HG03060 (cell line): ENCODE data around the gene FCMR.

ENCODE experiments used
- ATAC-seq: cut with Tn5 transposase; IDR thresholded peaks from one replicate; pipeline ENCODE4 v1.9.1; 2021; ENCODE audit warnings: low read depth, moderate number of reproducible peaks; ENCODE audit not compliant: unreplicated experiment

Gene FCMR

DNA sequence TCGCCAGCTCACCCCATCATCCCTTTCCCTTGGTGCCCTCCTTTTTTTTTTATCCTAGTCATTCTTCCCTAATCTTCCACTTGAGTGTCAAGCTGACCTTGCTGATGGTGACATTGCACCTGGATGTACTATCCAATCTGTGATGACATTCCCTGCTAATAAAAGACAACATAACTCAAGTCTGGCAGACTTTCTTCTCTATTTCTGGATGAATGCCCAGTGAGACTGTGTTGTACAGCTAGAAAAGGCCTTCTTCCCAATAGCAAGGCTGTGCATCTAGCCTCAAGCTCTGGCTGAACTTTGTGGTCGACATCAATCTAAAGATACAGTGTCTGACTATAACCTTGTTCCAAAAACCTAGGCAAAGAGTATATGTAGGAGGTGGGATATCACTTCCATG lies 18.1 kb downstream of the FCMR start:
- ATAC-seq: no peak

DNA sequence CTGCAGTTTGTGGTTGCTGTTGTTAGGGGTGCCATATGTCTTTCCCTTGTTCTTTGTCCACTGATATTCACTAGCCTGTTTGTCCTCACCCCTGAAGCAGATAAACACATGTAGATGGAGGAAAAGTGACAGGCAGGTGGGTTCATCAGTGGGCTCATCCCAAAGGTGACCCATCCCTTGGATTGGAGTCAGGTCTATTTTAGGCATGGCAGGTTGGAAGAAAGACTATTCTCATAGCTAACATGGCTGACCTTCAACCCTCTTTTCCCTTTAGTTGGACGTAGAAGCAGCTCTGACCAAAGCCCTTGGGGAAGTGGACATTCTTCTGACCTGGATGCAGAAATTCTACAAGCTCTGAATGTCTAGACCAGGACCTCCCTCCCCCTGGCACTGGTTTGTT lies 19.0 kb downstream of the FCMR start:
- ATAC-seq: no peak

DNA sequence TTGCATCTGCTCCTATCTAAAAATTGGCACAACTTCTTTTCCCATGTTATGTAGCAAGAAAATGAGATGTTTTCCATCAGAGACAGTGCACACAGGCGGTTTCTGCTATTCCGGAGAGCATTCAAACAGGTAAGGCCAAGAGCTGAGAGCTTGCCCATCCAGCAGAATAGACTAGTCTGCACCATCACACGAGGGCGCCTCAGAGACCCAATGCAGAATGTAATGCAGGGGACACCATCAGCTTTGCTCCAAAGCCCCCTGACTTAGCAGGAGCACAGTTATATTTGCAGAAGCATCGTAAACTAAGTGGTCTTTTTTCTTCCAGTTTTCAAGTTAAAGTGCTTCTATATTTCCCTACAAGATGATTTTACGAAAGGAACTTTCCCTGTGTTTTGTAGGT lies 19.8 kb downstream of the FCMR start:
- ATAC-seq: no peak

- no peak for ATAC-seq
Observed at GRCh38 chr1:206900149-206900548, 21.6 kb downstream of the FCMR start.

DNA sequence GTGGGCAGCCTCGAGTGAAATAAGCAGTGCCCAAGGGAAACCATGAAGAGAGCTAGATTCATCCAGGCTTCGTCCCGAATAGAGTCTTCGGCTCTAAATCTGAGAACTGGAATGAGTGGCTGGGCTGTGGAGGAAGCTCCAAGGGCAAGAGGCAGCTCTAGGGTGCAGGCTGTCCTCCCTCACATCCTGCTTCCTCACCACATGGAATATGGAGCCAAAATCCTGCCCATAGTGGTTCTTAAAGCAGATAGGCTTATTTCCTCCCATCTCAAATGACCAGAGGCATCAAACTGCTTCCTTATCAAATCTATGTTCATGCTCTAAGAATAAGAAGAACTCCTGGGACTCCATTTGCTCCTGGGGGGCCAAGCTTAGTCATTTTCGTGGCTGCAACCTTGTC lies 22.0 kb downstream of the FCMR start:
- ATAC-seq: no peak

DNA sequence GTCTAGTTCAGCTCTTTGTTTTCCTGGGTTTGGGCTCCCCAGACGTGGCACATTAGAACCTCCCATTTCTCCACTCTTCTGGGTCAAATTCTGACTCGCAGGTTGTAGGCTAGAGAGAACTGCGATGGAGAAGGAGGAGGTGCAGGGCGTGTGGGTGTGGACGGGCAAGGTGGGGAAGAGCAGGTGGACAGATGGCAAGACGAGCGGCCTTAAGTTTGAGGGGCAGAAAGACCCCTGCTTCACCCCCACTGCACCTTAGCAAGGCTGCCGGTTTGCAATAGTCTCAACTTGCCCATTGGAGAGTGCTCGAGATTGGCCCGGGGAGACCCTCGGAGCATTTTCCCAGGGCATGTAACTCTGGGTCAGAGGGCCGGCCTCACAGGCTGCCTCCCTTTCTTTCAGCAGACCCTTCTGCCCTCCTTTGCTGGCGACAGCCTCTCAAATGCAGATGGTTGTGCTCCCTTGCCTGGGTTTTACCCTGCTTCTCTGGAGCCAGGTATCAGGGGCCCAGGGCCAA lies 22.8 kb downstream of the FCMR start:
- no peak for ATAC-seq

DNA sequence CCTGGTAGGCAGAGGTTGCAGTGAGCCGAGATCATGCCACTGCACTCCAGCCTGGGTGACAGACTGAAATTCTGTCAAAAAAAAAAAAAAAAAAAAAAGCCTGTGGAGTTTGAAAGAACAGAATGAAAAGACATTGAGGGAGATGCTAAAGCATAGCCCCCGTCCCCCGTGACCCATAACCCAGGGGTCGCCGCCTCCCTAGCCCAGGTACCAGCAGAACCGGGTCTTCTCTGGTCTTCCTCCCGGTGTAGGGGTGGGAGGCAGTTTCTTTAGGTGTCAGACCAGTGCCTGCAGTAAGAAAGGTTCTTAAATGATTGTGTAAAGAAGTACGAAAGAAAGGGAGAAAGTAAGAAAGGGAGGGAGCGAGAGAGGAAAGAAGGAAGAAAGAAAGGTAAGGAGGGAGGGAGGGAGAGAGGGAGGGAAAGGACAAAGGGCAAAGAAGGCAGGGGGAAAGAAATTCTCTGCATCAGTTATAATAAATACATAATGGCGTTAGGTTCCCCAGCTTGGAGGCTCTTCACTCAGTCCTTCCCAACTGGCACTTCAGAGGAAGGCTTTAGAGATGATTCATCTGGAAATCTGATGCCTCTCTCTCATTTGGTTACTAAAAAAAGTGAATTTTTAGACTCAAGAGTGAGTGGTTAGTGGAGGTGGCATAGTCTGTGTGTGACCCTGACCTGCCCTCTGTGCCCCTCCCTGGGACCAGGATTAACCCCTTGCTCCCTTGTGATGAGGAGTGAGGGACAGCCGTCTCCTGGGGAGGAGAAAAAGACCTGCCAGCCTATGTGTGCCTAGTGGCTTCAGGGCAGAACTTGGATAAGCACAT lies 23.4 kb downstream of the FCMR start:
- no peak for ATAC-seq

GRCh38 chr1:206897175-206897574 lies 24.6 kb downstream of the FCMR start, which contains the start of gene IL24:
Gene IL24, plus strand, starts transcription at chr1:206897443. Its CDS starts 390 bp downstream, at chr1:206897833.
- ATAC-seq: no peak

- no peak for ATAC-seq
Observed at GRCh38 chr1:206896261-206896660, 25.5 kb downstream of the FCMR start.

DNA sequence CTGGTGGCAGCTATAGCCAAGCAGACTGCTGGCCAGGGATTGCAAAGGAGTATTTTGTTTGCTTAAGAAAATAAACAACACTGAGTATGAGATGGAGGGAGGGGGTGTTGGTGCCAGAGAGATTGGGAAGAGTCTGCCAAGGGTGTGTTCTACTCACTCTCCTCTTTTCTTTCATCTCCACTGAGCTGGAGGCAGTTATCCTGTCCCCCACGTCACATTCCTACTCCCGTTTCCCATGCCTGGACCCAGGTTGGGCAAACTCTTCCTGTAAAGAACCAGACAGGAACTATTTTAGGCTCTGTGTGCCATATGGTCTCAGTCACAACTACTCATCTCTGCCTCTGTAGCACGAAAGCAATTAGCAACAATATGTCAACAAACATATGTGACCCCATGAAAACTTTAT lies 25.9 kb downstream of the FCMR start:
- ATAC-seq: no peak

- ATAC-seq: no peak
Observed at GRCh38 chr1:206895325-206895724, 26.4 kb downstream of the FCMR start.

- ATAC-seq: no peak
Observed at GRCh38 chr1:206893380-206893779, 28.4 kb downstream of the FCMR start.

GRCh38 chr1:206892351-206892984 lies 29.3 kb downstream of the FCMR start:
- no peak for ATAC-seq

GRCh38 chr1:206891412-206891811 lies 30.3 kb downstream of the FCMR start:
- no peak for ATAC-seq

- no peak for ATAC-seq
Observed at GRCh38 chr1:206890125-206891060, 31.3 kb downstream of the FCMR start.

- no peak for ATAC-seq
Observed at GRCh38 chr1:206887701-206888100, 34.0 kb downstream of the FCMR start.

DNA sequence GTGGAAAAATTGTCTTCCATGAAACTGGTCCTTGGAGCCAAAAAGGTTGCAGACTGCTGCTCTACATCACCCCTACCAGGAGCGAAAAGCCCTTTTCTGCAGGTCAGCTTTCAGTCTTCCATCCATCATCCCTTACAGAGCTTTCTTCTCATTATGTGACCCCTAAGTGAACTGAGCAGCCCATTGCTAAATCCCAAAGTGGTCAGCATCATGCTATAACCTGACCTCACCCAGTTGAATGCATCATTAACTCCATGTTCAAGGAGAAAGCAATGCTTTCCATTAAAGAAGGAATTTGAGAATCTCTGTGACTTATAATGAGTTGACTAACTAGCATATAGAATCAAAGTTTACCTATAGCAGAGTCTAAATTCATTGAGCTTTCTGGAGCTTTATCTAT lies 34.9 kb downstream of the FCMR start:
- no peak for ATAC-seq

- no peak for ATAC-seq
Observed at GRCh38 chr1:206885341-206886060, 36.2 kb downstream of the FCMR start.

DNA sequence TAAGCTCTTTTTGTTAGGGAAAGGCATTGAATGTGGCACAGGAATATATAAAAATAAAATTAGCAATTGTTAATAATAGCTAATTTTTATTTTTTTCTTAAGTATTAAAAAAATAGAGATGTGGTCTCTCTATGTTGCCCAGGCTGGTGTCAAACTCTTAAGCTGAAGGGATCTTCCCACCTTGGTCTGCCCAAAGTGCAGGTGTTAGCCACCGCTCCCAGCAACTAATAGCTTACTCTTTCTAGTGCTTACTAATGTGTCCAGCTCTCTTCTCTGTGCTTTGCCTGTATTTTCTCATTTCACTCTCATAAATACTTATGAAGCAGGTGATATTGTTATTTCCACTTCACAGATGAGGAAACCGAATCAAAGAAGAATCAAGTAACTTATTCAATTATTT lies 37.9 kb downstream of the FCMR start:
- ATAC-seq: no peak

GRCh38 chr1:206883160-206883559 lies 38.6 kb downstream of the FCMR start:
- ATAC-seq: no peak
